Skeletal muscle cell (primary cell): Measurements from ENCODE around the gene SMIM27.

ENCODE experiments used
- DNase-seq: peaks from one replicate; pipeline ENCODE4 v3.0.0-alpha.2; 2010; ENCODE audit warnings: low read depth
- H3K4me3 ChIP-seq: 2 replicates; pipeline ENCODE4 v1.5.1; 2011; ENCODE audit warnings: low read depth, mild to moderate bottlenecking, control low read depth, low read length, moderate library complexity

The SMIM27 gene

GRCh38 chr9:32551276-32552051, 663 bp upstream of the SMIM27 start:
- H3K4me3 ChIP-seq = peak overlapping the region; percentile 82
- no peak for DNase-seq

DNA sequence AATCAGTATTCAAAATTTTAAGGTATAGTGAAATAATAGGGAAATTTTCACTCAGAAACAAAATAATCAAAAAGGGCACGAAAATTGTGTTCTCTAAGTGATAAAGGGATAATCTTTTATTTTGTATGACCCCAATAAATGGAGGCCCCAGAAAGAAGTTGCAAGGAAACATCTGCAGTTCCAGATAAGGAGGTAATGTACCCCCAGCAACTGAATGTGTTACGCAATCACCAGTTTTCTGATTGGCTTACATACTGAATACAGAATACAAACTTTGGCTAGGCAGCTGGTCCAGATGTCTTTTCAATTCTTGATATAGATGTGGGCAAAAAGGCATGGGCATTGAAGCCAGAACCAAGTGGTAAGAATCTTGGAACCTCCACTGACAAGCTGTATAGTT, 2.0 kb downstream of the SMIM27 start:
- no peak for DNase-seq
- H3K4me3 ChIP-seq = no peak overlapping the region

DNA sequence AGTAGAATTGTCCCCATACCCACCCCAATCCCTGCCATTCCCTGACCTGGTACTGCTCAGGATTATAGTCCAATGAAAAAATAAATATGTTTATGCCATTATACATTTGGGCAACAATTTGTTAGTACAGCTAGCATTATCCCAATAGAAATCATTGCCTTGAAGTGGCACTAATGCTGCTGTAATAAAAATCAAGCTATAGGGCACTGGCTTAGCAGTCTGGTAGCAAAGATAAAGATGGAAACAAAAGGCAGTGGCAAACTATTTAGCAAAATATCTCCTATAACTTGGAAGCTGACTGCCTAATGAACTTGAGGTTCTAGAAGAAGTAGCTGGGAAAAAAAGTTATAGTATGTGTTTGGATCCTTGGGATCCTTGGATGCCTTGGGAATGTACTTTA, 2.5 kb downstream of the SMIM27 start:
- no peak overlapping the region for H3K4me3 ChIP-seq
- no peak for DNase-seq

GRCh38 chr9:32558408-32558934, 6.3 kb downstream of the SMIM27 start:
- H3K4me3 ChIP-seq = no peak overlapping the region
- no peak for DNase-seq

GRCh38 chr9:32565967-32566366, 13.8 kb downstream of the SMIM27 start:
- no peak overlapping the region for H3K4me3 ChIP-seq
- DNase-seq = no peak

DNA sequence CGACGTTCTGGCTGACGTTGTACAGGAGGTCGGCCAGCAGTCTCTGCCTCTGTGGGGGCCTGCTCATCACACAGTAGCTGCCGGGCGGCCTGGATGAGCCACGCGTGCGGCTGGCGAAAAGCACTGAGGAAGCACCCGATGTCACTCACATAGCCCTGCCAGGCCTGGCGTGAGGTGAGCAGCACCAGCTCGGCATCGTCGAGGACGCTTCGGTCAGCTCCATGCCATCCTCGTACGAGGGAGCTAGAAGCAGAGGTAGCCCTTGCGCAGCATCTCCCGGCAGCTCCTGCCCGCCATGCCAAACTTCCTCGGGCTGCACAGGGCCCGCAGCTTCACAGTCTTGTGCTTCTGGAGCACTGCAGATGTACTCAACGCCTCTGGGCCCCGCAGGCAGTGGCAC, 14.6 kb downstream of the SMIM27 start:
- DNase-seq = no peak
- no peak overlapping the region for H3K4me3 ChIP-seq

DNA sequence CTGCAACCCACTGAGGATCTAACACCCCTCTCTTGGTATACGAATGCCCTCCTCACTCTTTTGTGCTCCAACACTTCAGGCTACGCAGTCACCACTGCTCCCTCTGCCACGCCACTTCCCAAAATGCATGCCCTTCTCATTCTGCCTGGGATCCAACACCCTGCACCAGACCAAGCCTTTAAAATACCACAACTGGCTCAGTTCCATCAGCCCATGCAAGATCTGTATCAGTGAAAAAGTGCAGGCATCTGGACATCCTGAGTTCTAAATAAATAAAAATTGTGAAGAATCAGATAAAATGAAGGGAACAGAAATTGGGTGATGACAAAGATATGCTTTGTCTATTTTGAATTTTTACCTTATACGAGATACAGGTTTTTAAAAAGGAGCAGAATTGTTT, 18.1 kb downstream of the SMIM27 start:
- DNase-seq = no peak
- H3K4me3 ChIP-seq = no peak overlapping the region

DNA sequence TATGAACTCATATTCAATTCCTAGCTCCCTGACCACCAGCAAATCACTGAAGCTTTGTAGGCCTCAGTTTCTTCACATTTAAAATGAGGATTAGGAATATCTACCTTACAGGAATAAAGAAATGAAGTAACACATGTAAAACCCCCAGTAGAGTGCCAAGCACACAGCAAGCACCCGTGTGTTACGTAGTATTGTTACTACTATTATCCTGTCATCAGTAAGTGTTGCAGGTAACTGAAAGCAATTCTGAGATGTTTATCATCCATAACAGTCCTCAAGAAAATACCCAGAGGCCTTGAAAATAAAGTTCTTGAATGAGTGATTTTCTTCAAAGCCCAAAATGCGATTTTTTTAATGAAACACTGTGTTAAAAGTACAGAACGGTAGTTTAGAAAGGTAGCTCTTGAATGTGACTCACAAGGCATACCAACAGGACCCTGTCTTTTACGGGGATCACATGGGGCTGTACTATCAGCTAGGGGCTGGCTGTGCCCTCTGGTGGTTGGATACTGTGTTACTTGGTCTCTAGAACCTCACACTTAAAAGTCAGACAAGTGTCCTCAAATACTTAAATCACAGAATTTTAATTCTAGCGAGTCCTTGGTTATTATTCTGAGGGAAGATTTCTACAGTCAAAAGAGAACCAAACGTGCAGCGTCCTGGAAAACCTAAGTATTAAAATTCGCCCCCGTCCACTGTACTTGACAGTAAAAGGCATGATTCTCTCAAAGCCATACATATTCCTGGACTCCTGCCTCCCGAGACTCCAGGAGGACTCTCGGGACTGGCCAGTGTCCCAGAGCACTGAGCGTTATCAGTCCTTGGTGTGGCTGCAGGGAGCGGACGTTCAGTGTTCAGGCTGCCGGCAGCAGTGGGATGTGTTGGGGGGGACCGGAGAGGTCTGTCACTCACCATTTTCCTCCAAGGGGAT, 20.1 kb downstream of the SMIM27 start:
- peak overlapping the region; percentile 98 for H3K4me3 ChIP-seq
- DNase-seq = peak; percentile 38

GRCh38 chr9:32572900-32573523, 20.9 kb downstream of the SMIM27 start, which contains the start of gene NDUFB6:
Gene NDUFB6, minus strand, starts transcription at chr9:32573159. Its CDS starts 99 bp downstream, at chr9:32573060.
- DNase-seq = peak; percentile 66
- peak within 1 kb of the TSS; percentile 98 for H3K4me3 ChIP-seq

DNA sequence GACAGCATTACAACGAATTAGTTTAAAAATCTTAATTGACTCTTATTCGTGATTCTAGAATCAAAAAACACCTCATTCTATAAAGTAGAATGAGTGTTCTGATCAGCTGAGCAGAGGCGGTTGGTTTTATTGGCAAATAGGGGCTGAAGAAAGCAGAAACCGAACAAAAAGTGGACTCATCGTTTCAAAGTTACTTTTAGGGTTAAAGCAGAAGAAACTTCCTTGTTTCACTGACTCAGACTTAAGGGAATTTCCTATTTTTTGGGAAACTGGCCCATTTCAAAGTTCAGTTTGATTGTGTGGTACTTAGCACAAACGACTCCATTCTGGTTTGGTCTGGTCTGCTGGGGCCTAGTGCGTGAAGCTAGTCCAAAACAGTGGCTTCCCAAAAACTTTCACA, 21.7 kb downstream of the SMIM27 start:
- no peak for DNase-seq
- H3K4me3 ChIP-seq = no peak overlapping the region

GRCh38 chr9:32574858-32575257, 22.7 kb downstream of the SMIM27 start:
- DNase-seq = no peak
- H3K4me3 ChIP-seq = no peak overlapping the region

GRCh38 chr9:32577316-32577715, 25.2 kb downstream of the SMIM27 start:
- no peak for DNase-seq
- no peak overlapping the region for H3K4me3 ChIP-seq

GRCh38 chr9:32578976-32579375, 26.8 kb downstream of the SMIM27 start:
- no peak overlapping the region for H3K4me3 ChIP-seq
- no peak for DNase-seq

DNA sequence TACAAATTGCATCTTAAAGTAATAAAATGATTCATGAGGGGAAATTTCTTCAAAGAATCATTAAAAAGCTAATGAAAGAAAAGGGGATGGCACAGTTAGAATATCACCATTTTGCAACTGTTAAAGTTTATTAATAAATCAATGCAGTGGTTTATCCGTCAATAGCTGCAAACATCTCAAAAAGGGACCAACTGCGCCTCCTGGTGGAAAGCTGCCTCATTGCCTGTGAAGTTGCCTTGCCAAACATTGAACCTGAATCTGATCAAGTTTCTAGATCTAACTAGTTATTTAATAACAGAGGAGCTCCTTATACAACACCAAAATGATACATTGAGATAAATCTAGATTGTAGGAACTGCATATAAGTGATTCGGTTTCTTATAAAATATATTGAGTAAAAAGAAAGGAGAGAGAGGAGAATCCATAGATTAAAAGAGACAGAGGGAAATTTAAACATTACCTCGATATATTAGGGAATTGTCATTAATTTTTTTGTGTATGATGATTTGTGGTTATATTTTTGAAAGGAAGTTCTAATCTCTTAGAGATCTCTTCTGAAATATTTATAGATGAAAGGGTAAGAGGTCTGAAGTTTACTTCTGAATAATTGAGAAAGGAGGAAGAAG, 27.7 kb downstream of the SMIM27 start:
- H3K4me3 ChIP-seq = no peak overlapping the region
- DNase-seq = peak; percentile 12

DNA sequence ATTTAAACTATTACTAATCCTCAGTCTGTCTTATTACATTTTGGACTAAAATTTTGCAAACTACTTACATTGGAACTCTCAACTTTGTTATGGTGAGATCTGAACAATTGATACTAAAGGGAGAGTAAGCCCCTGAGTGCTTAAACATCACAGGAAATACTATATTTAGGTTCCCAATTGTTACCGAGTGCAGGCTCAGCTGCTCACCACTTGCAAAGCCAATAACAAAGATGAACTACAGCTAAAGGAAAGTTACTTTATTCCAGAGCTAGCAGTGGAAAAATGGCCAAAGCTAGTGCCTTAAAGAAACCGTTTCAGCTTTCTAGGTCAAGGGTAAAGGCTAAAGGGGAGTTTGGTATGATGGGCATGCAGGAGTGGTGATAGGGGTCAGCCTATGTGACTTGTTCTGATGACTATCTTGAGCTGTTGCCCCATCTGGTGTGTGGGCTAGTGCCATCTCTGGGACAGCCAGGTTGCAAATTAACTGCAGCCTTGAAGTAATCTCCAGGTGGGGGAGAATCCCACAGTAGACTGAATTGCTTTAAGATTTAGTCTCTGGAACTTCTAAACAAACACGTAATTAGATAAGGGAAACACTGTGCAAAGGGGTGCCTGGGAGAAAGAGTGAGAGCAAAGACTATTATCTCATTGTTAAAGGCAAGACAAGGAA, 28.6 kb downstream of the SMIM27 start:
- H3K4me3 ChIP-seq = no peak overlapping the region
- DNase-seq = no peak

DNA sequence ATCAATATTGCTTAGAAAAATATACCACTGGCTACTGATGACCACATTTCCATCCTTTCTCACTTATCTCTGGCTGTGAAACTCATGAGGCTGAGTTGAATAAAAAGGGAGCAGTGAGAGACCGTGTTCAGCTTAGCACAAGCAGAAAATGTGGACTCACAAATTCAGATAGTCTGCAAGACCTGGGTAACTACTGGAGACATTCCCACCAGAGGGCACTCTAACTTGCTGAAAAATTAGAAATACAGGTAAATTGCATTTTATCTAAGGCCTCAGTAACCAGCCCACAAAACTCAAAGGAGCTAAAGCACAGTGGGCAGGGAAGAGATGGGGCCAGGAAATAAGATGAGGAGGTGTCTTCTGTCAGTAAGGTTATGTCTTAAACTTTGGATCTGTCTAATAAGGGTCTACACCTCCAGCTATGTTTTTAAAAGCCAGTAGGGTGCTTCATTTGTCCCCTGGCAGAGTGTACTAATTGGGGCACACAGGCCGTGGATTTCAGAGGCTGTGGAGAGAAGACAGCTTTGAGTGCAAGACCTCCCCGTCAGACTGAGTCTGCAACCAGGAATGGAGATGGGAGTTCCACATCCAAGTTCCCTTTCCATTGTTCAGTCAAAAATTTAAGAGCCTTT, 29.5 kb downstream of the SMIM27 start:
- no peak overlapping the region for H3K4me3 ChIP-seq
- peak; percentile 19 for DNase-seq

DNA sequence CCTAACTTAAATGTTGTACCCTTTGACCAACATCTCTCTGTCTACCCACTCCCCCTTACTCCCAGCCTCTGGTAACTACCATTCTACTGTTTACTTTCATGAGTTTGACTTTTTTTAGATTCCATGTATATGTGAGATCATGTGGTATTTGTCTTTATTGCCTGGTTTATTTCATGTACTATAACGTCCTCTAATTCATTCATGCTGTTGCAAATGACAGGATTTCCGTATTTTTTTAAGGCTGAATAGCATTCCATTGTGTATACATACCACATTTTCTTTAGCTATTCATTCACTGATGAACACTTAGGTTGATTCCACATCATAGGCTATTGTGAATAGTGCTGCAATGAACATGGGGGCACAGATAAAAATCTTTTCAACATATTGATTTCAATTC, 32.7 kb downstream of the SMIM27 start:
- no peak overlapping the region for H3K4me3 ChIP-seq
- DNase-seq = no peak

- H3K4me3 ChIP-seq = no peak overlapping the region
- no peak for DNase-seq
Observed at GRCh38 chr9:32587901-32588300, 35.8 kb downstream of the SMIM27 start.
